Measurements from ENCODE around the gene MDM1.

The MDM1 gene

DNA sequence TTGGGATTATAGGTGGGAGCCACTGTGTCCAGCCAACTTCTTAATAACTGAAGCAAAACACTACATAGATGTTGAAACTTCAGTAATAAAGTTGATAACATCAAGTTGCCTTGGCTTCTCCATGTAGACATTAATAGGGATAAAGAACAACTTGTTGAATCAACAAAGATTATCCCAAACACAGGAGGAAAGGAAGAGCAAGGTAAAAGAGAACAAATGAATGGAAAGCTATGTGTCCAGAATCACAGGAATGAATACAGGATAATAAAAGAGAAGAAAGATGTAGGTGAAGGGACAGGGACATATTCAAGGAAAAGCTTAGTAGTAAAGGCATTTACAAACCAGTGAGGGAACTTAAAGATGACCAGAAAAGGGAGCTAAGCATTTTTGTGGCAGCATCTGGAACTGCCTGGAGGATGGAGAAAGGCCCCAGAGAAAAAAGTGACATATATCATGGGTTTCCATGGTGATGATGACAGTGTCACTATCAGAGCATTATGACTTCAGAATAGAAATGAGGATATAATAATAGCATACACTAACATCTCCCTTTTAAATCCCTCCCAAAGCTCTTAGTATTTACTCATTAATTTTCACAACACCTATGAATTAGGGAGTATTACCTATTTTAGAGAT, 24.0 kb upstream of the MDM1 start:
- DNase-seq (ENCODE audit: low read depth in 2 of 2, low spot score in 1 of 2), result no peak

DNA sequence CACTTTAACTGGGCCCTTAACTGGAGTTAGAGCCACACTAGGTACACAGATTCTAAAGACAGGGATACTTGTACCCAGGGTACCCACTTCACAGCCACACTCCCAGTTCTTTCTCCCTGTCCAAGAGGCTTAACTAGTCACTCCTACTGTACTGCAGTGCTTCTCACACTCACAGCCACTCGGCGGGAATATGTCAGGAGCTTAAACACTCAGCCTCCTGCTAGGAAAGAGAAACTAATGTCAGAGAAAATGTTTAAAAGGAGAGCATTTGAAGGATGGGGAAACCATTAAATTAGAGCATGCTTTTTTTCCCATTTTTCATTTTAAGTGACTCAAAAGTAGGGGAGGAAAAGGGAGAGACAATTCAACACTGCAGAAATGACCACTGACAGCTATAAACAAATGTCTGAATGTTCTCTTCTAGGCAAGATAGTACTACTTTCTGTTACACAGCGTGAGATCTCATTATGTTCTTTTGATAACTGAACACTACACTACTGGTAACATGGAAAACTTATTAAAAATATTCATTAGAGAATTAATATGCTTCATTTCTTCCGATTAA, 22.9 kb upstream of the MDM1 start:
- DNase-seq (ENCODE audit: low read depth in 2 of 2, low spot score in 1 of 2), result no peak

DNA sequence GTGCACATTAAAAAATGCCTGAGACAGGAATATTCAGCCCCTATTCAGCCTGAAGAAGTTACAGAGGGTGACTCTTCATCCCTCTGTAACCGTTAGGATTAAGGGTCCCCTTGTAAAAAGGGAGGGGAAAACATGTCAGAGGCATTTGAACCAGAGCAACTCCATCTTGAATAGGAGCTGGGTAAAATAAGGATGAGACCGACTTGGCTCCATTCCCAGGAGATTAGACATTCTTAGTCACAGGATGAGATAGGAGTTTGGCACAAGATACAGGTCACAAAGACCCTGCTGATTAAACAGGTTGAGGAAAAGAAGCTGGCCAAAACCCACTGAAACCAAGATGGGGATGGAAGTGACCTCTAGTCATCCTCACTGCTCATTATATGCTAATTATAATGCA, 19.9 kb upstream of the MDM1 start:
- no peak for DNase-seq (ENCODE audit: low read depth in 2 of 2, low spot score in 1 of 2)

DNA sequence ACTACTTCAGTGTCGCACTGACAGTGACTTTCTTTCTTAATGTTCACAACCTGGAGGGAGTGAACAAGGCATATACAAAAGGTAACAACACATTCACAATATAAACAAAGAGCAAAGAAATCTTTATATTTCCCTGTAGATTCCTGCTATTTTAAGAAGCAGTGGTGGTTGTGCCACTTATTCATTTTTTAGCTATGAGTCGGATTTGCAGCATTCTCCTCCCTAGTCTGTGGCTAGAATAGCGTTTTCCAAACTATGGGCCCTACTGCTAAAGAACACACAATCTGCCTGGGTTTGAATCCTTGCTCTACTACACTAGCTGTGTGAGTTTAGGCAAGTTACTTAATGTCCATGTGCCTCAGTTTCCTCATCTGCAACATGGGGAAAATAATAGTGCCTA, 18.6 kb upstream of the MDM1 start:
- no peak for DNase-seq (ENCODE audit: low read depth in 2 of 2, low spot score in 1 of 2)

DNA sequence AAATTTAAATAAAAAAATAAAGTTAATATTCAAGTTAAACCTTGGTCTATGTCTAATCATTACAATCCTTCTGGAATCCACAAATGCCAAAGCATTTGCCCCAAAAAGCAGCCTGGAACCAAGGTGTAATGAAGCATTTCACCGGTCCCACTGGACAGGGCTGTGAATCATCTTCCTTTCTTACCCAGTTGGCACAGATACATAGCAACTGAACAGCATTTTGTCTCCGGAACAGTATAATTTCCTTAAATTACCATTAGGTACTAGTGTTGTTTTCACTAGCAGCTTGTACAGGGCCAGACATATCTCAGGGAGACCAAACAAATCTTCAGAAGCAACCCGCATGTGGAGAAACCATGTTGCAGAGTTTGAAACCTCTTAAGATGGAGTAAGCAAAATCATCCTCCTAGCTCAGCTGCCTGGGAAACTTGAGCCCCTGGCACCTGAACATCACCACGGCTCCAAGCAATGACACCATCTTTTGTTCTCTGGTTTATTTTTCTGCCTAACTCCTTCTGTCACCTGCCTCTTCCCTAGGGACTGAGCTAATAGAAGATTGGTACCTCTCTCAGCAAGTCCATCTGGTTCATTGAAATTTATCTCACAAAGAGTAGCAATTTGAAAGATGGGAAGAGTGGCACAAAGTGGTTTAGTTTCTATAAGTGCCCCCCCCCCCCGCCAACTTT, 17.9 kb upstream of the MDM1 start:
- no peak for DNase-seq (ENCODE audit: low read depth in 2 of 2, low spot score in 1 of 2)

DNA sequence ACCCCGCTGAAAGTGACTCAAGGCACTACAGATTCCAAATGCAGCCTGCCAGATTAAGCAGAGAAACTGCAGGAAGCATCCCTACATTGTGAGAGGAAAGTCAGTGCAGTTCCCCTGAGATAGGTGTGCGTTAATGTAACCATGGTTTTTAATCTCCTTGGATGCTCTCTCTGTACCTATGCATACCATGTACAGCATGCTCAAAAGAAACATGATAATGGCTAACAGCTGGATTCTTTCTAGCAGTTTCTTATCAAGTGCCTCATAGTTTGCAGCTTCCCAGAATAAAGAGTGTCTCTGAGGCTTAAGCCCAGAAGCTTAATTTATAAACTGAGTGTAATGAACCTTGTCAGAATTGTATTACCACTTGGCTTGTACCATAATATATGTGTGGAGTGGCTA, 17.1 kb upstream of the MDM1 start:
- DNase-seq (ENCODE audit: low read depth in 2 of 2, low spot score in 1 of 2), result no peak

DNA sequence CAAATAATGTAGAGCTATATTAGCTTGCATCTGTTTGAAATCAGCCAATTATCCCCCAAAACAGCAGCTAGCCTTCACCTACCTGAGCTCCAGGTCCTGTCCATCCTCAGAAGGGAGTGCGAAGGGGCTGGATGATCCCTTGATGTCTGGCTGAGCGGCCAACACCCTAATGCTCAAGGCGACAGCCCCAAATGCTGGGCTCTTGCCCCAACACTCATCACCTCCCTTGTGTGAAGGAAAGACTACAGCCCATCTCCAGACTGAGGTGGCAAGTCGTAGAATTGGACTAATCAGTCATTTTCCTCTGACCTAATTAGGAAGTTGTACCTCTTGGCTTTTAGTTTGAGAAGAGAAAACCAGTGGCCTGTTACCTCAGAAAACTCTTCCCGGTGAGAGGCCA, 16.3 kb upstream of the MDM1 start:
- no peak for DNase-seq (ENCODE audit: low read depth in 2 of 2, low spot score in 1 of 2)

DNA sequence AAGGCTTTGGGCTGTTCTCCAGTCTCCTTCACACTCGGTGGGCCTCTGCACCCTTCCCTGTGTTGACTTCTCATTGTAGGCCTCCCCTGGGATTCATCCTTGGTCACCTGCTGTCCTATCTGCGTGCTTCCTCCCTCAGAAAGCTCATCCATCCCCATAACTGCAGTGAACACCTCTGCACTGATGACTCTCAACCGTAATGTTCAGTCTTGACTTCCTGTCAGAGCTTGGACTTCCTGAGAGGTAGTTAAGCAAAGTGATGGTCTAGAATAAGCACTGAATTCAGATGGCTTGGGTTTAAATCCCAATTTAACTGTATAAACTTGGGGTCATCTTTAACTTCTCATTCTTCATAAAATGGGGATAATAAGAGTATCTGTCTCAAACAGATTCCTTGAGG, 13.6 kb upstream of the MDM1 start:
- DNase-seq (ENCODE audit: low read depth in 2 of 2, low spot score in 1 of 2), result no peak

DNA sequence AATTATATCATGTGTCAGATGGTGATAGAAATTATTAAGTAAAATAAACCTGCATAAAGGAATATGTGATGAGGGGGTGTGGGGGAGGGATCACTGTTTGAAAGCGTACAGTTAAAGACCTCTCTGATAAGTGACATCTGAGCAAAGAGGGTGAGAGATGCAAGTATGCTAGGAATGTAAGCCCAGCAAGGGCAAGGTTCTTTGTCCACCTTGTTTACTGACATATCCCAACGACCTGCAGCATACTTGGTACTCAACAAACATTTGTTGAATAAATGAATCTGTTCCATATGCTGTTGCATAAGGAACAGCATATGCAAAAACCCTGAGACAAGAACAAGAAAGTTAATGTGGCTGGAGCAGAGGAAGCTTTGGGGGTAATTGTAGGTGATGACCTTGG, 12.0 kb upstream of the MDM1 start:
- no peak for DNase-seq (ENCODE audit: low read depth in 2 of 2, low spot score in 1 of 2)

DNA sequence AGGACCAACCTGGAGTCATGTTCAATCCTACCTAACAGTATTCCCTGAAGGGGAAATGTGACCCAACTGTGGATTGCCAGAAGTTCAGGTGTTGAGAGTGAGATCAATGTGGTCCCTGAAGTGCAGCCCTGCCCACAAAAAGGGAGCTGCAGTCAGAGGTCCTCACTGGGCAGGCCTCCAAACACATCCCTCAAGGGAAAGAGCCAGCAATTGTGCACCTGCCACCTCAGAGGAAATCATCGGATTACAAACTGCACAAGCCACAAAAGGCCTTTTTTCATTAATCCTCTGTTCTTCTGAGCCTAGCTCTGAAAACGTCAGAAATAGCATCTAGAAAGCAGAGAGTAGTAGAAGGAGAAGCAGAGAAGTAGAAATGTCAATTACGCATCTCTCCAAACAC, 10.8 kb upstream of the MDM1 start:
- no peak for DNase-seq (ENCODE audit: low read depth in 2 of 2, low spot score in 1 of 2)

DNA sequence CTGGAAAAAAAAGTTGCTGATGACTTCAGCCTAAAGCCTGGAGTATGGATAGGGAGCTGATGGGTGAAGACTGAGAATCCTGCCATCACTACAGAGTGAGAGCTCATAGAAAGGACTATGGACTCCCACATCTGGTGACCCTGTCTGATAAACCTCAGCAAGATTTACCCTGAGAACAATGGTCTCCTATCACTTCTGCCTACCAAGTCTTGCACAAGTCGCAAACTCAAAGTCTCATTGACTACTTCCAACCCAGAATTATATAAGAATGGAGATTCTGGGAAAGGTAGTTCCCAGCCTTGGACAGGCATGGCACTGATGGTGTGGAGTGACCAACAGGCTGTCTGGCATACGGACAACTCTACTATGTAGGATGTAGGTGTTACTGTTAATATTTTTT, 9.7 kb upstream of the MDM1 start:
- DNase-seq (ENCODE audit: low read depth in 2 of 2, low spot score in 1 of 2), result no peak

DNA sequence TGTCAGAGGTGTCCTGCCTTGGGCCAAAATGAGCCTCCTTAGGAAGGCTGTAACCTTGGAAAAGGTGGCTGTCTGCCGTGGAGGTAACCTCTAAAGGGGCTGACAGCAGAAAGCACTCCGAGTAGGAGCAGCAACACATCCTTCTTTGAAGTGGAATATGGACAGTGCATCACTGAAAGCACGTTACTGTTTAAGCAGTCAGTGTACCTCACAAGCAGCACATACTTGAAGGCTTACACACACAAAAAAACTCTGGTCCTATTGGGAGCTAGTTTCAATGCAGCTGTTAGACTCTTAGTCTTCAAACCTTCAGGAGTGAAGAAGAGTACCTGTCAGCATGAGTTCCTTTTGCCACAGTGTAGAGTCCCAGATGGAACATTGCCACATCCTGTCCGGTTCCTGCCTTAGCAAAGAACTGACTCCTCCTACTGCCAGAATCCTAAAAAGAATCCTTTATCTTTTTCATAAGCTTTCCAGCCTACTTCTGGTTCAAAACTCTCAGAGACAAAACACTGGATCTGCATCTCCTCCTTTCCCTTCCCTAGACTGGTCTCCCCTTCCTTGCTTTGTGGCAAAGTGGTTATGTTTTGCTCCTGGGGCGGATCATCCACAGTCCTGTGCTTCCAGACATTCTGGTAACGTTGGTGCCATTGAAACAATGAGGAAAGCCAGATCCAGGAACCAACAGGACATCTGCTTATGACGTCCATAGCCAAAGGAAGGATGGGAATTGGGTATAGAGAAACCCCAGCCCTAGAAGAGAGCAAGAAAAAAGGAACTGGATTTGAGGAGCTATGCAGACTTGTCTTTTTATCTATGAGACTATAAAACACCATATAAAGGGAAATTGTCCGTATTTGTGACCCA, 8.5 kb upstream of the MDM1 start:
- DNase-seq (ENCODE audit: low read depth in 2 of 2, low spot score in 1 of 2), result no peak

DNA sequence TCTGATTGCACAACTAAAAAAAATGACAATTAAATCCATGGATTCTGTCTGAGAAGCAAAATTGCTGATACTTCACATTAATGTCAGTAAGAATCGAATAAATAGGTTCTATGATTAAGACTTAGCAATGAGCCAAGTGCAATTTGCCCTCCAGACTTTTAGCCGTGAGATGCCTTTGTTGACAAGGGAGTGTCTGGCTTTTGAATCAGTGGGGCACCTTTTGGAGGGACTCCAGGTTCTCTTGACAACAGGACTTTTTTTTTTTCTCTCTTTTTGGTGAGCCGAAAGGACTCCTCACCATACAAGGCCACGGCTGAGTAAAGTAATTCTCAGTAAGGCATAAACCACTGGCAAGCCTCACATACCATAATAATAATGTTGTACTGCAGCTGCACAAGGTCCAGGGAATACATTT, 4.7 kb upstream of the MDM1 start:
- DNase-seq (ENCODE audit: low read depth in 2 of 2, low spot score in 1 of 2), result no peak

DNA sequence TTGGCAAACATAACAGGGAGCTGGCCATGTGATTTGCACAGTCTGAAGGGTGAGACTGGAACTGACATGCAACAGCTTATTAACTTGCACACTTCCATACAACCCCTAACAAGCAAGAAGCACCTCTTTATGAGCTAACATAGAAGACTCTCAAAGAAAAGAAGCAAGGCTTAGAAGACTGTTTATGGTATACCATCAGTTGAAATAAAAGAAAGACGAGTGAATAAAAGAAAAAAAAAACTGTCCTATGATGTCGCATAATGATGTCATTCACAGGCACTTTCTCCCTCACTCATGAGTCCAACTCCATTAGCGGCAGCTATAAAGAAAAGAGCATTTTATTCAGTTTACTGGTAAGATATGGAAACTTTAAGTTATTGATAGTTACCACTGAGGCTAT, 3.3 kb upstream of the MDM1 start:
- no peak for DNase-seq (ENCODE audit: low read depth in 2 of 2, low spot score in 1 of 2)

DNA sequence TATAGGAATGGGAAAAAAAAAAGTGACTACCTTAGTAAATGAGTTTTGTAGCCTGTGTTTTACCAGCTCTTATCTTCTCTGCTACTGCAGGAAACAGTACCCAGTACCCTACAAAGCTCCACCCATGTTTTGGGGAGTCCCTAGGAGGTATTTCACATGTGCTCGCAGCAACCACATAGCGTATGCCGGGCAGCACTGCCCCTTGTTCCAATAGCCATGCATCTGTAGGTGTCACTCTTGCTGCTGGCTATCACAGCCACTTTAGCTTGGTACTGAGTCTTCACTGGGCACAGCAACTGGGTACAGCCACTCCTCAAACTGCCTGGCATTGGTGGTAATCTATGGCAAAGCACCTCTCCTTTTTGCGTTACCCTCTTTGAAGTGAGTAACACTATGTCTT, 2.0 kb upstream of the MDM1 start:
- no peak for DNase-seq (ENCODE audit: low read depth in 2 of 2, low spot score in 1 of 2)

DNA sequence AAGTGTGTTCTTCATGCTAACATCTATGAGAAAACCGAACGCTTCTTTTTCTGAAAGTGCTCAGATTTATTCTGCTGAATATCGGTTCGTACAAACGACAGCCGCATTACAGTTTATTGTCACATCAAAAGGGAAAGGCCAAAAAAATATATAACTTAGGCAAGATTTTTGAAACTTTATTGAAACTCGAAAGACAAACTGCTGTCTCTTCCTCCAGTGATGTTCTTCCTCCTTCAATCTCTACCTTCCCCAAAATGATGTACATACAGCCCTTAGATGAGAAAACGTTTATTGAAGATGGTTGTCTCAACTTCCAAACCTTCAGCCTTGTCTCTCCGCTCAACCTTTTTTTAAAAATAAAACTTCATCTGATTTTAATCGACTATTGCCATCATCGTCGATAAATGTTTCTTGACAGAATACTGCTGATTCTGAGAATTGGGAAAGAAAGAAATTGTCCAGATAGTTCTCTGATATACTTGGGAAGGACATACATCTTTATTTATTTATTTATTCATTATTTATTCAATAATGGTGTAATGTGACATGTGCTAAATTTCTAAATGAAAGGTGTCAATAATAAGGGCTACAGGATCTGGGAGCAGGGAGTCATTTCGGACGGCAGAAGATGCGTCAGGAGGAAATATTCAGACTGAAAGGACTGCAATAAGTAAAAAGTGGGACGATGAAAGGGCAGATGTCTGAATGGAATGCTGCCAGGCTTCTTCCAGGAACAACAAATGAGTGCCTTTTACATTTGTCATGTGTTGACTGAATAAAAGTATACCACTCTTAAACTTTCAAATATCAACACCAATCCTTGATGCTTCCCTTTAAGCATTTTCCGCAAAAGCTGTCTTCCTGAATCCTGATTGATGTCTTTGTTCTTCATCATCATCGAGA, 817 bp upstream of the MDM1 start:
- DNase-seq (ENCODE audit: low read depth in 2 of 2, low spot score in 1 of 2), result no peak

DNA sequence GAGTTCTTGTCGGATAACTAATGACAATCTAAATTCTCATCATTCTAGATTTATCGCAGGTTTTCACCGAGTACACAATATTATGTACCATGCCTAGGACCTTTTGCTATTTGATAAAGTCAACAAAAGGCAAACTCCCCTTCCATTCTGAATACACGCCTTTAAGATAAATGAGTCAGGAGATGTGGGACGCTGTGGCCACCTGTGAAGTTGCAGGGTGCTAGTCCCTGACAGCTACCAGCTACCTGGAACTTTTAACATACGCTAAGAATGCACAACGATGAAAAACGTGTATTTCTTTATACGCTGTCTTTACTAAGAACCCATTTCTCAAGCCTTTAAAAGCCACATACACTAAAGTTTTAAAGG, 678 bp downstream of the MDM1 start:
- no peak for DNase-seq (ENCODE audit: low read depth in 2 of 2, low spot score in 1 of 2)

DNA sequence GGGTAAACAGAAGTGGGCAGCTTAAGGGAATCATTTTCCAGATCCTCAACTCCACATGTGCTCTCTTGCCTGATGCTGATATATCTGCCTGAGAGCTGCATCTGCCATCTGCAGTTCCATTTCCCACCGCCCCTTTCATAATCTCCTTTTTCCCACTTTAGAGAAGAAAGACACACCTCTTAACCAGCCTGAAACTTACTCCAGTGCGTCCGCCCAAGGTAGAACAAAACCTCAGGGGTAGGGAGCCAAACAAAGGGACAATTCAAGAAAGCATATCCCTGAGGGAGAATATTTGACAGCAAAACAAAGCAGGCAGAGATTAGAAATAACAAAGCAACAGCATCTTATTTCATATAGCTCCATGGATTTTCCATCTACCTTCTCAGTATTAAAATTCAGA, 4.3 kb downstream of the MDM1 start:
- DNase-seq (ENCODE audit: low read depth in 2 of 2, low spot score in 1 of 2), result no peak

DNA sequence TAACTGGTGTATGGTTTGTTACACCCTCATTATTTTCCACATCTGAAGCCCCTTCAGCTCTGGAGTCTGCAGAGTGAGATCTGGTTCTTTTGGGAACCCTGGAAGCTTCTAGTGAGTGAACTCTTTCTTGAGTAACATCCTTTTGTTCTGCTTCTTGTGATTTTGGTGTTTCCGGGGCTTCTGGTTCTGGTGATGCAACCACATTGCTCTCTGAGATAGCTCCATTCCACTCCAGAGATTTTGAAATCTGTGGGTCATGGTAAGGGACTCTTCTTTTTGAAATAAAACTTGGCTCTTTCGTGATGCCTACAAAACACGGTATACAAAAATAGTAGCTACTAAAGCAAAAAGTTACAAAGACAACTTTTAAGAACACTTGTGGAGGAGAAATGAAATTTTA, 5.4 kb downstream of the MDM1 start:
- DNase-seq (ENCODE audit: low read depth in 2 of 2, low spot score in 1 of 2), result no peak

DNA sequence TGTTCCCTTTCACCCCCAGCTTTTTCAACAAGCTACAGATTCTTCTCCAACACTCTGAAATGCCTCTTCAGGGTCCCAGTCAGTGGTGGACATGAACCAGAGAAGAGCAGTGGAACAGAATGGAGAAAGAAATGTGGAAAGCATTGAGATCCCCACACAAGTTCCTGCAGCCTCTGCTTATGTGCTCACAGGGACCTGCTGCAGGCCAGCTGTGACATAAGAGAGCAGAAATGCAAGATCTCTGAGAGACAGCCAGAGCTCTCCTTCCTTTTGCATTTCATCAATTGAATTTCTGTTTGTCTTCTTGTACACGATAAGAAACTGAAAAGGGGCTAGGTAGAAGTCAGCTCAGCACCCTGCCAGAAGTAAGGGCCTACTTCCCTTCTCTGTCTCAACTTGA, 6.2 kb downstream of the MDM1 start:
- no peak for DNase-seq (ENCODE audit: low read depth in 2 of 2, low spot score in 1 of 2)

DNA sequence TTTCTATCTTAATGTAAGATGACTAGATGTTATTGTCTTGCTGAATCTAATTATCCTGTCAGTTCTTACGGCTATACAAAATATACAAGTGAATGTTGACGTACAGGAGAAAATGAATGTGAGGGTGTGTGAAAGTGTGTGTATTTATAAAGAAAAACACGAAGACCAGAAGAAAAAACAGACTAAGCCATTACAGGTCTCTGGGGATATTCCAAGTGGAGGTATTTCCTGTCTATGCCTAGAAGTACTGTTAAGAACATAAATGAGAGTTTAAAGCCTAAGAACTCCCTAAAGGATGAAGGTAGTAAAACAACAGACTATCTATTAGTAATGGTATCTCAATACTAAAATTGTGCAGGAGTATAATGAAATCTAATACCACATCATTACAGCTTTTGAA, 7.6 kb downstream of the MDM1 start:
- DNase-seq (ENCODE audit: low read depth in 2 of 2, low spot score in 1 of 2), result no peak

All from stimulated activated CD8-positive, alpha-beta memory T cell treated with anti-CD3 and anti-CD28 coated beads, Interleukin-4, amount 100 ng/mL, for 4 hours (primary cell).